Muscle layer of colon (tissue), 2 donors: ENCODE data around the gene MBD5.

ENCODE experiments used
- H3K27ac ChIP-seq: one replicate; pipeline ENCODE4 v1.7.0; 2013; ENCODE audit warnings: low read depth, mild to moderate bottlenecking, low read length, moderate library complexity
- H3K27me3 ChIP-seq, 2 donors: one replicate each; pipeline ENCODE4 v1.7.0; 2013; ENCODE audit warnings: low read length in 2 of 2, mild to moderate bottlenecking in 2 of 2; ENCODE audit not compliant: insufficient read depth in 2 of 2, control insufficient read depth in 1 of 2
- H3K36me3 ChIP-seq: one replicate; pipeline ENCODE4 v1.7.0; 2013; ENCODE audit warnings: mild to moderate bottlenecking, low read length; ENCODE audit not compliant: insufficient read depth
- H3K4me1 ChIP-seq: one replicate; pipeline ENCODE4 v1.7.0; 2013; ENCODE audit warnings: mild to moderate bottlenecking, low read length; ENCODE audit not compliant: insufficient read depth
- H3K4me3 ChIP-seq, 2 donors: one replicate each; pipeline ENCODE4 v1.7.0; 2013; ENCODE audit warnings: low read length in 2 of 2, low read depth in 1 of 2, mild to moderate bottlenecking in 1 of 2, moderate library complexity in 1 of 2
- H3K9ac ChIP-seq: one replicate; pipeline ENCODE4 v1.7.0; 2013; ENCODE audit warnings: low read length
- H3K9me3 ChIP-seq: one replicate; pipeline ENCODE4 v1.7.0; 2013; ENCODE audit warnings: mild to moderate bottlenecking, low read length
- donor health status: abdominal sarcoma.
- donor health status: Adenocarcinoma of cecum.

MBD5 gene

DNA sequence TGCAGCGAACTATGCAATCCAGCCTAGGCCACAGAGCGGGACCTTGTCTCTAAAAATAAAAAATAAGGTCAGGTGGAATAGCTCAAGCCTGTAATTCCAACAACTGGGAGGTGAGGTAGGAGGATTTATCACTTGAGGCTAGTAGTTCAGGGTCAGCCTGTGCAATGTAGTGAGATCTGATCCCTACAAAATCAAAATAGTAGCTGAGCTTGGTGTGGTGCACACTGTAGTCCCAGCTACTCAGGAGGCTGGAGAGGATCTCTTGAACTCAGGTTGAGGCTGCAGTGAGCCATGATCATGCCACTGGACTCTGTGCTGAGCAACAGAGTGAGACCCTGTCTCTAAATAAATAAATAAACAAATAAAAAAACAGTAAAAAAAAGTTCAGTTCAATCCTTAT, 5.7 kb downstream of the MBD5 start:
- H3K4me3 ChIP-seq, result no peak overlapping the region
- no peak overlapping the region for H3K9ac ChIP-seq
- H3K27ac ChIP-seq, result no peak overlapping the region
- H3K9me3 ChIP-seq, result no peaks in the 10 kb centered on the region
- peaks cover 40% of the 10 kb centered on the region for H3K4me1 ChIP-seq
- H3K36me3 ChIP-seq, result no peaks in the 10 kb centered on the region
- H3K27me3 ChIP-seq, result no peaks in the 10 kb centered on the region

- Histone ChIP-seq H3K27ac (no peak overlapping the region), H3K4me3 (no peak overlapping the region), H3K4me1 (peaks cover 43% of the 10 kb centered on the region), H3K36me3 (no peaks in the 10 kb centered on the region), H3K9ac (no peak overlapping the region), H3K27me3 (no peaks in the 10 kb centered on the region), H3K9me3 (no peaks in the 10 kb centered on the region)
Measured at GRCh38 chr2:148027822-148028221, 6.9 kb downstream of the MBD5 start.

DNA sequence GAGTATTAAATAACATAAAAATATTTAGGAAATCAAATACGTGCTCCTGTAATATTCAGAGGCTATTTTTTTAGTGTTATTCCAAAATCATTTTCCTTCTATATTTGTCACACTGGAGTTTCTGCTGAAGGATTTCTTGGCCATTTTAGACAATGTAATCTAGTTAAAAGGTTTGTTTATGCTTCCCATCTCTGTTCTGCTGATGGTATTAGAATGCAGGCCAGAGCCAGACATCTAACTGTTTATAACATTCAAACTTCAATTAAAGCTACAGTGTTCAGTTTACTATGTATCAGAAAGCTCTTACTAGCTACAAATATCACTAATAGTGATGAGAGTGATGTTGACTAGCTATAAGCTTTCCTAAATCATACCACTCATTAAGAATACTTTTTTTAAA, 7.9 kb downstream of the MBD5 start:
- no peak overlapping the region for H3K4me3 ChIP-seq
- H3K9ac ChIP-seq, result no peak overlapping the region
- no peaks in the 10 kb centered on the region for H3K9me3 ChIP-seq
- peaks cover 46% of the 10 kb centered on the region for H3K4me1 ChIP-seq
- H3K27me3 ChIP-seq, result no peaks in the 10 kb centered on the region
- H3K27ac ChIP-seq, result no peak overlapping the region
- no peaks in the 10 kb centered on the region for H3K36me3 ChIP-seq

- Histone ChIP-seq H3K4me1 (peaks cover 45% of the 10 kb centered on the region), H3K9me3 (no peaks in the 10 kb centered on the region), H3K36me3 (no peaks in the 10 kb centered on the region), H3K4me3 (no peak overlapping the region), H3K27ac (no peak overlapping the region), H3K9ac (no peak overlapping the region), H3K27me3 (no peaks in the 10 kb centered on the region)
Measured at GRCh38 chr2:148031152-148031551, 10.3 kb downstream of the MBD5 start.

GRCh38 chr2:148032215-148032614, 11.3 kb downstream of the MBD5 start:
- H3K27ac ChIP-seq, result no peak overlapping the region
- no peaks in the 10 kb centered on the region for H3K9me3 ChIP-seq
- no peaks in the 10 kb centered on the region for H3K36me3 ChIP-seq
- H3K27me3 ChIP-seq, result no peaks in the 10 kb centered on the region
- peaks cover 46% of the 10 kb centered on the region for H3K4me1 ChIP-seq
- H3K9ac ChIP-seq, result no peak overlapping the region
- no peak overlapping the region for H3K4me3 ChIP-seq

DNA sequence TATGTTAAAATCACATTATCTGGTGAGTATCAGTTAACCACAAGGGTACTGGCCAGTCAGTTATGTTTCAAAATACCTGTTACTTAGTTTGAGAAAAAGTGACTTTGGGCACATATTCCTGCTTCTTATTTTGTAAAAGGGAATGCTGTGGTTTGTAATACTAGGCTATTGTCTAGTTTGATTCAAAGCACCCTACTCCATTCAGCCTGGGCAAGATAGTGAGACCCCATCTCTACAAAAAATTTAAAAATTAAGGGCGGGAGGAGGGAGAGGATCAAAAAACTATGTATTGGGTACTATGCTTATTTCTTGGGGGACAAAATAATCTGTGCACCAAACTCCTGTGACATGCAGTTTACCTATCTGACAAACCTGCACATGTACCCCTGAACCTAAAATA, 18.9 kb downstream of the MBD5 start:
- no peaks in the 10 kb centered on the region for H3K9me3 ChIP-seq
- H3K27me3 ChIP-seq, result no peaks in the 10 kb centered on the region
- no peak overlapping the region for H3K9ac ChIP-seq
- H3K27ac ChIP-seq, result no peak overlapping the region
- peaks cover 25% of the 10 kb centered on the region for H3K4me1 ChIP-seq
- no peak overlapping the region for H3K4me3 ChIP-seq
- H3K36me3 ChIP-seq, result no peaks in the 10 kb centered on the region

- peaks cover 12% of the 10 kb centered on the region for H3K4me1 ChIP-seq
- no peaks in the 10 kb centered on the region for H3K27me3 ChIP-seq
- no peaks in the 10 kb centered on the region for H3K36me3 ChIP-seq
- H3K9me3 ChIP-seq, result no peaks in the 10 kb centered on the region
- H3K4me3 ChIP-seq, result no peak overlapping the region
- H3K27ac ChIP-seq, result no peak overlapping the region
- no peak overlapping the region for H3K9ac ChIP-seq
Measured at GRCh38 chr2:148042219-148042618, 21.3 kb downstream of the MBD5 start.

- no peaks in the 10 kb centered on the region for H3K36me3 ChIP-seq
- no peaks in the 10 kb centered on the region for H3K27me3 ChIP-seq
- no peaks in the 10 kb centered on the region for H3K9me3 ChIP-seq
- no peak overlapping the region for H3K9ac ChIP-seq
- no peak overlapping the region for H3K27ac ChIP-seq
- H3K4me3 ChIP-seq, result no peak overlapping the region
- H3K4me1 ChIP-seq, result no peaks in the 10 kb centered on the region
Measured at GRCh38 chr2:148044322-148044721, 23.4 kb downstream of the MBD5 start.

- no peak overlapping the region for H3K9ac ChIP-seq
- H3K4me1 ChIP-seq, result no peaks in the 10 kb centered on the region
- H3K36me3 ChIP-seq, result no peaks in the 10 kb centered on the region
- no peak overlapping the region for H3K4me3 ChIP-seq
- no peaks in the 10 kb centered on the region for H3K27me3 ChIP-seq
- no peaks in the 10 kb centered on the region for H3K9me3 ChIP-seq
- no peak overlapping the region for H3K27ac ChIP-seq
Measured at GRCh38 chr2:148046802-148047201, 25.9 kb downstream of the MBD5 start.

GRCh38 chr2:148048475-148049221, 27.8 kb downstream of the MBD5 start:
- H3K9ac ChIP-seq, result no peak overlapping the region
- H3K36me3 ChIP-seq, result no peaks in the 10 kb centered on the region
- no peaks in the 10 kb centered on the region for H3K27me3 ChIP-seq
- no peaks in the 10 kb centered on the region for H3K9me3 ChIP-seq
- no peak overlapping the region for H3K27ac ChIP-seq
- no peaks in the 10 kb centered on the region for H3K4me1 ChIP-seq
- no peak overlapping the region for H3K4me3 ChIP-seq

DNA sequence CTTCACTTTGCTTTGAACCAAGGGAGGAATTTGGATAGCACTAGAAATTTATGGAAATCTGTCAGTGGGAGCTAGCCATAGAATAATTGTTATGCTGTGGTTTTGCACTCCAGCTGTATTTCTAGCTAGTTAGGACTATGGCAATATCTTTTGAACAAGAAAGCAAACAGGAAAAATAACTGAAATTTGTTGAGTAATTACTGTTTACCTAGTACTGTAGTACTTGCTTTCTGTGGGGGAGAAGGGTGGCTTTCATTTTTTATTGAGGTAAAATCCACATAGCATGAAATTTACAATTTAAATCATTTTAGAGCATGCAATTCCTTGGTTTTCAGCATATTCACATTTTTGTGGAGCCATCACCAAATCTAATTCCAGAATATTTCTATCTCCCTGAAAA, 28.4 kb downstream of the MBD5 start:
- H3K9me3 ChIP-seq, result no peaks in the 10 kb centered on the region
- H3K36me3 ChIP-seq, result no peaks in the 10 kb centered on the region
- H3K4me1 ChIP-seq, result no peaks in the 10 kb centered on the region
- no peak overlapping the region for H3K9ac ChIP-seq
- H3K27me3 ChIP-seq, result no peaks in the 10 kb centered on the region
- no peak overlapping the region for H3K27ac ChIP-seq
- H3K4me3 ChIP-seq, result no peak overlapping the region

DNA sequence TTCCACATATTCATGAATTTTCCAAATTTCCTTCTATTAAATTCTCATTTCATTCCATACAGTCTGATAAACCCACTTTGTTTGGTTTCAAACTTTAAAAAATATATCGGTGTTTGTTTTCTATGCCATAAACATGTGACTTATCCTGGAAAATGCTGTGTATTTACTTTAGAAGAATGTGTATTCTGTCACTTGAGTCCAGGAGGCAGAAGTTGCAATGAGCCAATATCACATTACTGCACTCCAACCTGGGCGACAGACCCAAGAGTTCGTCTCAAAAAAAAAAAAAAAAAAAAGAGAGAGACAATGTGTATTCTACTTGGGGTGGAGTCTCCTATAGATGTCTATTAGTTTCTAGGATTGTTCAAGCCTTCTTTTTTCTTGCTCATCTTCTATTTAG, 31.8 kb downstream of the MBD5 start:
- H3K36me3 ChIP-seq, result no peaks in the 10 kb centered on the region
- H3K4me1 ChIP-seq, result no peaks in the 10 kb centered on the region
- H3K27ac ChIP-seq, result no peak overlapping the region
- H3K9me3 ChIP-seq, result no peaks in the 10 kb centered on the region
- H3K27me3 ChIP-seq, result no peaks in the 10 kb centered on the region
- no peak overlapping the region for H3K4me3 ChIP-seq
- no peak overlapping the region for H3K9ac ChIP-seq
